ENCODE results near the gene MSH3.

GRCh38 chr5:80705216-80705769, 50.8 kb downstream of the MSH3 start:
- no peak for TF ChIP-seq CTCF (IDR thresholded peaks at IDR 0.05)
- no peak for TF ChIP-seq POLR2A (IDR thresholded peaks at IDR 0.05)

Data from testis (tissue), 2 donors.